GM21529 (cell line): ENCODE measurements around the gene COMTD1.
A peak's percentile ranks its signal among the peaks of the same experiment; 100 is the strongest.

Experiments
- ATAC-seq: cut with Tn5 transposase; IDR thresholded peaks from one replicate; pipeline ENCODE4 v1.9.1; 2021; ENCODE audit not compliant: unreplicated experiment

COMTD1 gene

DNA sequence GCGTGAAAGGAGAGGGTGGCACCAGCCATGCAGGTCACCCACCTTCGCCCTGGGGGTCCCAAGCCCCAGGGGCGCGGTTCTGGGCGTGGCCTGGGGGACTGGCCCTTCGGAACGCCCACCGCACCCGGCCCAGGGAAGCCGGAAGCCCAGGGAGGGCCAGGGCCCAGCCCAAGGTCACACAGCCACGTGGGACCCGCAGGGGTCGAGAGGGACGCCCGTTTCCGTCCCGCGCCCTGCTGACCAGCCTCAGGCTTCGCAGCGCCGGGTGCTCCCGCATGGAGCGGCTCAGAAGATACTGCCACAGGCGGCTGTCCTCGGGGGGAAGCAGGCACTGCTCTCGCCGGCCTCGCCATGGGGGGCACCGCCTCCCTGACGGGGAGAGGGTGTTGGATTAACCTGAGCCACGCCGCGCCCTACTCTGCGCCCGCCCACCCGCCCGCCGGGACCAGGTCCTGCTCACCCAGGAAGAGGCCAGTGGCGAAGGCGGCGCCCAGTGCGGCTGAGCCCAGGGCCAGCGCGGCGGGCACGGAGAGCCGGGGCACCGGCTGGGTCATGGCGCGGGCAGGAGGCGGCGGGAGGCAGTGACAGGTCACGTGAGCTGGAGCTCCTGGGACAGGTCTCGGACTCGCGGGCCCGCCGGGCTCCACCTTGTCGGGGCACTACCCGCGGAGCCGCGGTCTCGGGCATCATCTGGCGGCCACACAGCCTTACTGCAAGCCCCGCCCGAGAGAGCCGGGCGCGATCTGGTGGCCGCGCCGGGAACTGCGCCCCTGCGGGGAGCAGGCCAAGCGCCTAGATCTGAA is at the start of gene COMTD1:
Gene COMTD1, minus strand, starts transcription at position 583 of the 803 bp plus-strand sequence. Its CDS starts 29 bp downstream, at position 554.
- ATAC-seq, result peak; percentile 69

DNA sequence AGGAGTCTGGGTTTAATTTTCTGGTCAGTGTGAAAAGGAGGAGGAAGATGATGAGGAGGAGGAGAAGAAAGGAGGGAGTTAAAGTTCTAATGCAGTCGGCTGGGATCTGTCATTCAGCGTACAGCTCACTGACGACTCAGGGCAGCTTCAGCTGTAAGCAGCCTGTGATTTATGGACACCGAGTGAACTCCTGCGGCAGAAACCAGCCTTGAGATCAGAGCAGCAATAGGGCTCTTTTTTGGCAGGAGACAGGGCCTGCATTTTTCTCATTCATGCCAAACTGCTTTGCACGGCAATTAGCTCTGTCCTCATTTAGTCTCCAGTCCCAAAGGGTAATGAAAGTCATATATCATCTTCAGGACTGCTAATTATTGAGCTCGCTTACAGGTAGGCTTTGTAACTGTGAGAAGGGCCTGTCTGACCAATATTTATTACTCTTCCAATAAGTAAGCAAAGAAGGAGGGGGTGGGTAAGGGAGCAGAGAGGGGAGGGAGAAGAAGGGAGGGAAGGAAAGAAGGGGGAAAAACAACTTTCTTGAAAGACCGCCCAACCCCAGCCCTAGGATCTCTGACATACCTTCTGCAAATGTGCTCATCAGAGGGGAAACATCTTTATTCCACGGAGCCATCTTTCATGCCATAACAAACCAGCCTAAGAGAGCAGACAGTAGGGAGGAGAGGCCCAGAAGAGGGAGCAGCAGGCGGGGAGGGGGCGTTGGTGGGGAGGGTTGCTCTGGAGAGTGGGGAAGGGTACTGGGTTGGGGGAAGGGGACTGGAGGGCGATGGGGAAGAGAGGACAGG is 48.1 kb upstream of the COMTD1 start:
- no peak for ATAC-seq

DNA sequence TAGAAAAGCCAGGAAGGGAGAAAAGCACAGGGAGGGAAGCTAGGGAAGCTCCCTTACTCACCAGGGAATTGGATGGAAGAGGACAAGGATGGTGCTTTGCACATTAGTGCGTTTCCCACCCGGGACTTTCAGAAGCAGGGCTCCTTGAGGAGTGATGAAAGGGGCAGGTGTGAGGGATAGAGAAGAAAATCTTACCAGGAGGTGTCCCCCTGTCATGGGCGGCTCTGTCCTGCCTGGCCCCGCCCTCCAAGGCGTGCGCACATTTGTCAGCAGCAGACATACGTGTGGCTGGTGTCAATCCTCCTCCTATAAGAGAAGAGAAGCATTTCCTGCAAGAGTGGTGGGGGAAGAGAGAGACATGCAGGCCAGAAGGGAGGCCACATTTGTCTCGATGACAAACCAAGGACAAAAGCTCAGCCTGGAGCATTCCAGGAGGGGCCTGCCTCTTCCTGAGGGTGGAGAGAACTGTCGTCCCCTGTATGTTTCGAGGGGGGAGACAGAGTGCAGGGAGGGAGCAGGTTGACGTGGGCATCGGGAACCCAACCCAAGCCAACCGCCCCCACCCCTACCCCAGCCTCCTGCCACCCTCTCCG is 47.4 kb upstream of the COMTD1 start:
- ATAC-seq, result no peak

DNA sequence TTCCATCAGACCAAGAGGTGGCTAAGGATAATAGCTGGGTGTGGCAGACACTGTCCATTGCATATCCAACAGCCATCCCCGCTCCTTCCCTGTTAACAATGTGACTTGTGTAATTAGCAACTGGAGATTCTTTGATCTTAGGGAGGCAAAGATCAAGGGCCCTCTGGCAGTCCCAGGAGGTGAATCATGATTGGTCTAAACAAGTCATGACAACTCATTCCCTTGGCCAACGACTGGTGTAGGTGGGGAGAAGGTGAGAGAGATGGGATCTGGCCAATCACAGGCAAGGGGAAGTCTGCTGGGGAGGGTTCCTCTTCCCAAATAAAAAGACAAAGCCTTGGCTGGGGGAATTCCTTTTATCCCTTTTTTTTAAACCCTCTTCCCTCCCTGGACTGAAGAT is 46.2 kb upstream of the COMTD1 start:
- ATAC-seq, result no peak

DNA sequence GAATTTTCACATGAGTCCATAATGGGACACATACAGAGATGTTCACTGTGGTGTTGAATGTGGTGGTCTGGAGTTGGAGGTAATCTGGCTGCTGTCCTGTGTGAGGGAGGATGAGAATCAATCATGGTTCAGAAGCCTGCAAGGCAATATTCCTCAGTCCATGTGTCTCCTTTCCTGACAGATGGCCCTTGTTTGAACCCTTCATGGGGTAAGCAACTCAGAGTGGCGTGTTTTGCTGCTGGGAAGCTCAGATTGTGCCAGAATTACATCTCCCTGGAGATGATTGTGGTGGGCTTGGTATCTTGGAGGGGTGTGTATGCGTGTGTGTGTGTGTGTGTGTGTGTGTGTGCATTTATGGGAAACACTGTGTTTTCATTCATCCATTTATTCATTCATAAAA is 44.5 kb upstream of the COMTD1 start:
- ATAC-seq, result no peak

DNA sequence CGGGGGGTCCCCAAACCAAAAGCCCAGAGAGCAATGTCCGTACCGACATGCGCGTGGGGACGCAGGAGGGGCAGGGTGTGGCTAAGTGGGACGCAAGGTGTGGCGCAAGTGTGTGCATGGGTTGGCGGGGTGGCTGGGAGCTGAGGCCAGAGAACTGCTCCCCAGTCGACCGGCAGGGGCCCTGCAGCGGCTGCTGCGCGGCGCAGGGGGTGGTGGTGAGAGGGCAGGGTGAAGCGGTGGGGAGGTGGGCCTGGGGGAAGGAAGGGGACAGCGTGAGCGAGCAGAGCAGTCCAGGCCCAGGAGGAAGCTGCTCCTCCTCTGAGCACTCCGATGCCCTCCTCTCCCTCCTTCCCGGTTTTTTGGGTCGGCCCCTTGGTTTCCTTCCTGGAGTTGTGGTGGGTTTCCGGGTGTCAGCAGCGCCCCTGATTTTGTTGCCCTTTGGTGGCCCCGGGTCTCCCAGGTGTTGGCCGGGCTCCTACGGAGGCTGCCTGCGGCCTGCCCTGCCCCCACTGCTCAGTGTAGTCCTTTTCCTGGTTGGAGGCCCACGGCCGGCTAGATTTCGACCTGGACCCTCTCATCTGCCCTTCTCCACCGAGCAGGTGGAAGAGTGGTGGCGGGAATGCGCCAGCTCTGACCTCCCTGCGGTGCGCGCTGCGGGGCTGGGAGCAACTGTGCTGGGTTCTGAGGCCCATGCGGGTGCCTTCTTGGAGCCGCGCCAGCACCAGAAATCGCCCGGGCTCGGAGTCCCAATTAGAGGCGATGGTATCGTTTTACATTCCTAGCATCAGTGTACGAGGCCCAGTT is 40.5 kb upstream of the COMTD1 start:
- ATAC-seq, result no peak

DNA sequence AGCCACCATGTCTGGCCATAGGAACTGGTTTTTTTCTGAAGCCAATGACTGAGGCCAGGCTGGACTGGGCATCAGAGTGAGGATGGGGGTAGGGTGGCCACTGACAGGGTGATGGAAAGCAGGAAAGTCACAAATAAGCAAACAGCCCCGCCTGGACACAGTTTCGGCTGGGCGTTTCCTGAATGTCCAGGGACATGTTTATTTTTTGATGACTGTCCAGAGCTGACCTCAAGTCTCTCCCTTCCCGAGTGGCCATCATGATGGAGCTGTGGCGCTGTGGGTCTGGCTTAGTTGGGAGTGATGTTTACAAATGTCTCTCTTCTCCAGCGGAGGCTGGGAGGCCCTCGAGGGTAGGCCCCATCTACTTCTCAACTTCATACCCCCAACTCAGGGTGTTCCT is 37.1 kb upstream of the COMTD1 start:
- ATAC-seq, result no peak

DNA sequence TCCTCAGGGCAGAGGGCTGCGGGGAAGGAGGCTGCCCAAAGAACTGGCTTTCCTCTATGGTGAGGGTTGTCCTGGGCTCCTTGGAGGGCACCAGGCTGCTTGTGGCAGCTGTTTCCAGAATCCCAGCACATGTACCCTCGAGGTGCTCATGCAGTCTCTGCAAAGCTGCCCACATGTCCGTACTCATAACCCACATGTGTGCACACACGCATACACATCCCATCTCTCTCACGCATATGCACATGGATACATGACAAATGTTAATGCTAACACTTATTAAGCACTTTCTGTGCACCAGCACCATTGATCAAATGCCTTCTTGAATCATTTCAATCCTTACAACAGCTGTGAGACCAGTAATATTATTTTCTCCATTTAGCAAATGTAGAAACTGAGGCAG is 36.3 kb upstream of the COMTD1 start:
- ATAC-seq, result no peak

DNA sequence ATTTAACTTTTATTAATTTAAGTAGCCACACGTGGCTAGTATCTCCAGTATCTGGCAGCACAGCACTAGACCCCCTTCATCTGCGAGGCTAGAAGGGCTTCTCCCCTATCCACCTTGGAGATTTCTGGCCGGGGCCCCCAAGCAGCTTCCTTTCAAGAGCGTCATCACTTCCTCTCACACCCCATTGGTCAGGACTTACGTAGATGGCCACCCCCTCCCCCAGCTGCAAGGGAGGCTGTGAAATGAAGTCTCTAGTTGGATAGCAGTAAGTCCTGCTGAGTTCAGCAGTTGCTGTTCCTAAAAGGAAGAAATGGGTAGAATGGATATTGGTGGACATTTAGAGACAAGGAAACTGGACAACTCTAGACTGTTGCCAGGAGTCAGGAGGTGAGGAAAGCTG is 33.8 kb upstream of the COMTD1 start:
- no peak for ATAC-seq

DNA sequence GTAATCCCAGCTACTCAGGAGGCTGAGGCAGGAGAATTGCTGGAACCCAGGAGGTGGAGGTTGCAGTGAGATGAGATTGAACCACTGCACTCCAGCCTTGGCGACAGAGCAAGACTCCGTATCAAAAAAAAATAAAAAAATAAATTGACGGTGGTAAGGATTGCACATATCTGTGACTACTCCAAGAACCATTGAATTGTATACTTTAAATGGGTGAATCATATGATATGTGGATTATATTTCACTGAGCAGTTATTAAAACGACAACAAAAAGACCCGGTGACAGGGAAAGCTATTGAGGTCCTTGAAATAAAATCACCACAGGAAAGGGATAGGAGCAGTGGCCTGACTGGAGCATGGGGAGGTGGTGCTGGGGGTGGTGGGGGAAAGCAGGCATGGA is 31.2 kb upstream of the COMTD1 start:
- no peak for ATAC-seq

DNA sequence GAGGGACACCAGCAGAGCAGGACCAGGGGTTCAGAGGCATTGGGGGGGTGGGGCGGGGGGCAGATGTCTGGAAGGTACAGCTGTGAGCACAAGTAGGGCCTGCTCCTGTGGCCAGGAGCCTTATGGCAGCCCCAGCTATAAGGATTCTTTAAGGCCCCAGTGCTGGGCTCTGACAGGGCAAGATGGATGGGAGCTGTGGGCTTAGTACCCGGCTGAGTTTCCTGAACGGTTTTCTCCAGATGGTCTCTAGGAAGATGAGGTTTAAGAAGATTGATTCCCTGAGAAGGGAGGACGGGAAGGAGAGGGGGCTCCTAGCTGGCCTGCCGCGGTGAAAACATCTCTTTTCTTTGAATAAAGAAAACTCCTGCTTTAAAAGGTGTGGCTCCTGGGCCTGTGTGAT is 30.1 kb upstream of the COMTD1 start:
- ATAC-seq, result no peak

DNA sequence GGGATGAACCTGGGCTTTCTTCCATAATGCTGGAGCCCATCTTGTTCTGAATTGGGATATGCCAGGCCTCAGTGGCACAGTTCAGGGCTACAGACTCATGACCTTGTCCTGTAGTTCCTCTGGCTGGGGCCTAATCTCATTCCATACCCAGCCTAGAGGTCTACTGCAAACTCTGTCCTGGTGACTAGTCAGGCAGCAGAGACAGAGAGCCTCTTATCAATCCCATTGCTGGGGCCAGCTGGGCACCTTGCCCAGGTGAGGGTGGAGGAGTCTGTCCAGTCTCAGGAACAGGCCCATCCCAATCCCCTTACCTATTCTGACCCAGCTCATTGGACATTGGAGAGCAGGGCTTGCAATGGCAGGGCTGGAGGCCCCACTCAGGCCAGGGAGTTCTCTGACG is 28.0 kb upstream of the COMTD1 start:
- ATAC-seq, result no peak

DNA sequence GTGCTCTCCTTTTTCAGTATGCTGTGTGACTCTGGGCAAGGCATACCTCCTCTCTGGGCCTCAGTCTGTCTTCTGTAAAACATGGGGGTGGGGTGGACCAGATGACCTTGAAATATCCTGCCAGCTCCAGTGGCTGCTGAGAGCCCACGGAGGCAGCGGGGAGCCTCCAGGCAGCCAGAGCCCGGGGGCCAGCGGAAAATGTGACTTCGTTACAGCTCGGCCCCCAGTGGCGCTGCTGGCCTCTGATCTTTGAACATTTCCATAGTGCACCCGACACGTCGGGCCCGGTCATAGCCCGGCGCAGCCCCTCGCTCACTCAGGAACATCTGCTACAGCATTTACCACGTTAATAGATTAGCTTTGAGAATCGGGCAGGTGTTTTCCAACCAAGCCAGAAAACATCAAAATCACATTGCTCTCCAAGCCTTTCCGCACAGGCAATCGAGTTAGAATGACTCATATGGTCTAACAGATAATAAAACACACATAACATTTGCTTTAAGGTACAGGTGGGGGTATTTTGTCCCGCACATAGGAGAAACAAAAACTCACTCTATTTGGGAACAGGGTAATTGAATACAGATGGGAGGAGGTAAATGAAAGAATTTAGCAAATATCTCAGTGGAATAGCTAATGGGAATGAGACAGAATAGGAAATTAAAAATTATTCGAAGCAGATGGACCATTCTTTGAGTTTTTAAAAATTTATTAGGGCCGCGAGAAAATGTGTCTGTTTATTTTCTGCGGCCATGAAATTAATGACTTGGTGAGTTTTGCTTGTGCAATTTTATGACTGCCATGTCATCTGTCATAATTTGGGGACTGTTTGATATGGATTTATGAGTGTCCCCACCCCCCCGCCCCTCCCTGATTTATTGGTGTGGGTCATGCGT is 26.3 kb upstream of the COMTD1 start:
- no peak for ATAC-seq

DNA sequence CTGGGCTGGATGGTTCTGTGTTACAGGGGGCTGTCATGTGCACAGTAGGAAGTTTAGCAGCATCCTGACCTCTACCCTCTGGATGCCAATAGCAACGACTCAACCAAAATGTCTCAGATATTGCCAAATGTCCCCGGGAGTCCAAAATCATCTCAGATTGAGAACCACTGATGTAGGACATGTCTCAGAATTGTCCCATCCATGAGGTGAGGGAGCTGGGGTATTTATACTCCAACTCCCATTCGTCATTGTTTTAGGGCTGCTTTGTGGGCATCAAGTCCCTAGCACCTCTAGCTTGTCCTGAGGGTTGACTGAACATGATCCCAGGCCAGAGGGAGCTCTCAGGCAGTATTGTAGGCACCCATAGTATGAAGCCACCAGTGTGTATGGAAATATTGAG is 25.2 kb upstream of the COMTD1 start:
- no peak for ATAC-seq

DNA sequence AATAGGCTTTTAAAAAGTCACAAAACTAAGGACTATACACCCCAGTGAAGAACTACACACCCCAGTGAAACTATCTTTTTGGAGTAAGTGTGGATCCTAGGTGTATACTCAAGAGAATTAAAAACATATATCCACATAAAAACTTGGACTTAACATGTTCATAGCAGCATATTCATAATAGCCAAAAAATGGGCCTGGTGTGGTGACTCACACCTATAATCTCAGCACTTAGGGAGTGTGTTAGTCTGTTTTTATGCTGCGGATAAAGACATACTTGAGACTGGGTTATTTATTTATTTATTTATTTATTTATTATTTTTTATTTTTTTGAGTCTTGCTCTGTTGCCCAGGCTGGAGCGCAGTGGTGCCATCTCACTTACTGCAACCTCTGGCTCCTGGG is 19.0 kb upstream of the COMTD1 start:
- no peak for ATAC-seq

DNA sequence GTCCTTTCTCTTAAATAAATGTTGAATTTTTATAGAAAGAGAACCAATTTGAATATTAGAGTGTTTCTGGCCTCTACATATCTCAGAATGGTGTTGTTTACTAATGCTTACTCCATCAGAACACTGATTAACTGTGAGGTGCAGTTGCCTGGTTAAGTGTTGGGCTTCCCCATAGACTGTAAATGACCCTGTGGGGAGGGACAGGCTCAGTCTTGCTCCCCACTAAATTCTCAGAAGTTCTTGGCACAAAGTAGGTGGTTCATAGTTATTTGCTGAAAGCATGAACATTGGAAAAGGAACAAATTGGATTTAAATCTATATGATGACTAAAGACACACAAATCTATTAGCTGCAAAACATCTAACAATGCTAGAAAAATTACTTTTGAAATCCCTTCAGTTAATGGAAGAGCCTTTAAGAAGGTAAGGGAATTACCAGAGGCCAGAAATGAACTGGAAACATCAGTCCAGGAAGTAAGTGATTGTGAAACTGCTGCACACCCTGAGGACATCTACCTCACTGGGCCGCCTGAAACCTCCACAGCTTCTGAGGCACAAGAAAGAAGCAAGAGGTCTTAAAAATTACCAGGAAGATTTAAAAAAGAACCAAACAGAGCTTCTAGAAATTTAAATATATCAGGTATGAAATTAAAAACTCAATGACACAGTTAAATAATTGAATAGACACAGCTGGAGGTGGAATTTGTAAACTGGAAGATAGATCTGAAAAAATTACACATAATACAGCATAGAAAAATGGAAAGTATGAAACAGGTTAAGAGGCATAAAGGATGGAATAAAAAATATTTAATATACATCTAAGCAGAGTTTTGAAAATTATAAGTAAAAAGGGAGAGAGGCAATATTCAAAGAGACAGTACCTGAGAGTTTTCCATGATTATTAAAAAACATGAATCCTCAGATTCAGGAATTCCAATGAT is 17.8 kb upstream of the COMTD1 start:
- no peak for ATAC-seq

DNA sequence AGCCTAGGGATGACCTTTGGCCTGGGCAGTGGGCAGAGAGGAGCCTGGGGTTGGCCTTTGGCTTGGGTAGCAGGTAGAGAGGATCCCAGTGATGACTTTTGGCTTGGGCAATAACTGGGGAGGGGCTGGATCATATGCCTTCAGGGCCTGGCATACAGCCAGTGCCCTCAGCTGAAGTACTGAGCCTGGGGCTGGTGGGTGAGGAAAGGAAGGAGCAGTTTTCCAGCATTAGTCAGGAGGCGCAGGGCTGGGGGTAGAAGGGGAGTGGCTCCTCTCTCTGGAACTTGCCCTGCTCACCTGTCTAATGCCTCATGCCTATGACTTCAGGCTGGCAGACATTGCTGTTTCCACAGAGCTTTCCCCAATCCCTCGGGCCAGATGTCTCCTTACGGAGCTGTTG is 15.2 kb upstream of the COMTD1 start:
- no peak for ATAC-seq

DNA sequence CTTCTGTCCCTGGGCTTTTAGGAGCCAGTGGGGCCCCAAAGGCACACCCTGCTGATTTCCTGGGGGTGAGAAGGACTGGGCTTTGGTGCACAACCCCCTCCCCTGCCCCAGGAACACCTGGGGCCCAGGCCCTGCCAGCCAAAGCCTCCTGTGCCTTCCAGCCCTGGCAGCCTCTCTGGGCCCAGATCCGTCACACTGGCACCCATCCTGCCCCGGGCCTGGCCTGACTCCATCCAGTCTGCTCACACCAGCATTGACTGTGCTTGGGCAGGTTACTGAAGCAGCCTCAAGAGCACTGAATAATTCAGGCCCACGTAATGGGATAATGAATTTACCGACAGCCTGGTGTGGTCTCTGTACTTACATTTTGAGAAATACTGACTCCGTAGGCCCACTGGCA is 12.0 kb upstream of the COMTD1 start:
- no peak for ATAC-seq

DNA sequence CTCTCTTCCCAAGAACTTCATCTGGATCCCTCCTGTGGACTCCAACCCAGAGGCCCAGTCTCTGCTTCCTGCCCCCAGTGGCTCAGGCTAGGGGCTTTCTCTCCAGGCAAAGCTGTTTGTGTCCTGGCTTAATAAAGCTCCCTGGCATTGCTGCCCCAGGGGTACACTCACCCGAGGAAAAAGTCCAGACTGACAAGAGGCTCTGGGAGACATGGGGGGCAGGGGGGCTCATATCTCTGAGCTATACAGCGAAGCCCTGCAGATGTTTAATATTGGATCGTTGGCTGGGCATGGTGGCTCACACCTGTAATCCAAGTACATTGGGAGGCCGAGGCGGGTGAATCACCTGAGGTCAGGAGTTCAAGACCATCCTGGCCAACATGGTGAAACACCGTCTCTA is 10.7 kb upstream of the COMTD1 start:
- no peak for ATAC-seq
